DND-41 (cell line): ENCODE measurements around the gene DOK4.
A peak's percentile ranks its signal among the peaks of the same experiment; 100 is the strongest.
"Not testable (repeated sequence)": the region's sequence is repeated elsewhere in the genome, so short reads cannot be mapped to it uniquely, and the experiment has no call there.

Experiments used
- ATAC-seq: fragments of 200-7000 bp; cut with Tn5 transposase; 3 replicates; pipeline ENCODE4 v1.9.1; 2021; ENCODE audit warnings: low read depth; ENCODE audit not compliant: insufficient read depth
- DNase-seq: peaks from one replicate; pipeline ENCODE4 v3.0.0-alpha.2; 2020
- H2AFZ ChIP-seq: 2 replicates; pipeline ENCODE4 v1.6.0; 2012; ENCODE audit warnings: low read depth, low read length
- H3K27ac ChIP-seq: 2 replicates; pipeline ENCODE4 v1.5.1; 2012; ENCODE audit warnings: low read length, inconsistent platforms
- H3K27me3 ChIP-seq: fragments of 200-600 bp; sonication (generic); 2 replicates; pipeline ENCODE4 v1.6.0; 2012; ENCODE audit warnings: low read length, mild to moderate bottlenecking, inconsistent platforms; ENCODE audit not compliant: insufficient read depth, poor library complexity
- H3K36me3 ChIP-seq: 2 replicates; pipeline ENCODE4 v1.5.1; 2012; ENCODE audit warnings: low read length, inconsistent platforms; ENCODE audit not compliant: insufficient read depth
- H3K4me1 ChIP-seq: 2 replicates; pipeline ENCODE4 v1.5.1; 2012; ENCODE audit warnings: mild to moderate bottlenecking, low read length; ENCODE audit not compliant: insufficient read depth
- H3K4me2 ChIP-seq: 2 replicates; pipeline ENCODE4 v1.6.0; 2012; ENCODE audit warnings: mild to moderate bottlenecking, moderate library complexity, low read length, inconsistent platforms; ENCODE audit not compliant: insufficient read depth
- H3K4me3 ChIP-seq, 2 experiments: fragments of 200-600 bp in 1 of 2; shearing (Covaris generic) in 1 of 2; 2 replicates each; pipeline ENCODE4 v1.5.1; 2012 to 2016; ENCODE audit warnings: inconsistent platforms in 2 of 2, low read length in 2 of 2, mild to moderate bottlenecking in 2 of 2, low read depth in 1 of 2, moderate library complexity in 1 of 2
- H3K79me2 ChIP-seq: 2 replicates; pipeline ENCODE4 v1.6.0; 2012; ENCODE audit warnings: low read length, inconsistent platforms; ENCODE audit not compliant: insufficient read depth
- H3K9ac ChIP-seq: 2 replicates; pipeline ENCODE4 v1.6.0; 2012; ENCODE audit warnings: low read depth, mild to moderate bottlenecking, inconsistent platforms, low read length, moderate library complexity
- H3K9me3 ChIP-seq: 2 replicates; pipeline ENCODE4 v1.5.1; 2012; ENCODE audit warnings: low read length, moderate library complexity, mild to moderate bottlenecking, inconsistent platforms; ENCODE audit not compliant: insufficient read depth, severe bottlenecking
- H4K20me1 ChIP-seq: 2 replicates; pipeline ENCODE4 v1.6.0; 2012; ENCODE audit warnings: low read length; ENCODE audit not compliant: insufficient read depth
- EZH2 ChIP-seq: IDR thresholded peaks from 3 replicates; pipeline ENCODE4 v1.6.1; 2012; ENCODE audit warnings: borderline replicate concordance, low read depth, mild to moderate bottlenecking, moderate library complexity, low read length, inconsistent platforms; ENCODE audit not compliant: severe bottlenecking
- TF ChIP-seq, protein P1 (sequence below): IDR thresholded peaks from 2 replicates; pipeline ENCODE4 v1.5.1; 2012; ENCODE audit warnings: borderline replicate concordance, low read length, moderate library complexity, mild to moderate bottlenecking; ENCODE audit not compliant: poor library complexity, severe bottlenecking; ENCODE audit errors: extremely low read depth

Gene DOK4

DNA sequence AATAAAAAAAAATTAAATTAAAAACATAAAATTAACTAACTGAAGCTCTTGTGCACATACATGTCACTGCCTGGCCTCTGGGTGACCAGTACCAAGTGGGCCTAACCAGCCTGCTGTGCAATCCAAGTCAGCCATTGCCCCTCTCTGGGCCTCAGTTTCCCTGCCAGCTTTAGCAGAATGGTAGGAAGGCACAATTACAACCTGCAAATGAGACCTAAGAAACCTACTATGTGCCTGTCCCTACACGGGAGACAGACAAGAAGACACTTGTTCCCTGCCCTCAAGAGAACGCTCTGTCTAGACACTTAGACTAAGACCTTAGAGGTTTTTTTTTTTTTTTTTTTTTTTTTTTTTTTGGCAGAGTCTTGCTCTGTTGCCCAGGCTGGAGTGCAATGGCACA lies 40.8 kb downstream of the DOK4 start:
- no peak for DNase-seq
- ATAC-seq, result no peak
- Histone ChIP-seq H2AFZ (no peak overlapping the region), H3K36me3 (peaks cover 15% of the 10 kb centered on the region), H3K4me3 (no peak overlapping the region), H3K27ac (no peak overlapping the region), H3K79me2 (peaks cover 73% of the 10 kb centered on the region), H3K9me3 (peaks cover 10% of the 10 kb centered on the region), H3K4me1 (peaks cover 28% of the 10 kb centered on the region), H4K20me1 (no peaks in the 10 kb centered on the region; the same call in 1 of the 2 replicates), H3K9ac (no peak overlapping the region), H3K4me2 (peak overlapping the region; percentile 91; the same call in 1 of the 2 replicates), H3K27me3 (no peaks in the 10 kb centered on the region)
- no peak for TF ChIP-seq EZH2
- TF ChIP-seq, protein P1, sequence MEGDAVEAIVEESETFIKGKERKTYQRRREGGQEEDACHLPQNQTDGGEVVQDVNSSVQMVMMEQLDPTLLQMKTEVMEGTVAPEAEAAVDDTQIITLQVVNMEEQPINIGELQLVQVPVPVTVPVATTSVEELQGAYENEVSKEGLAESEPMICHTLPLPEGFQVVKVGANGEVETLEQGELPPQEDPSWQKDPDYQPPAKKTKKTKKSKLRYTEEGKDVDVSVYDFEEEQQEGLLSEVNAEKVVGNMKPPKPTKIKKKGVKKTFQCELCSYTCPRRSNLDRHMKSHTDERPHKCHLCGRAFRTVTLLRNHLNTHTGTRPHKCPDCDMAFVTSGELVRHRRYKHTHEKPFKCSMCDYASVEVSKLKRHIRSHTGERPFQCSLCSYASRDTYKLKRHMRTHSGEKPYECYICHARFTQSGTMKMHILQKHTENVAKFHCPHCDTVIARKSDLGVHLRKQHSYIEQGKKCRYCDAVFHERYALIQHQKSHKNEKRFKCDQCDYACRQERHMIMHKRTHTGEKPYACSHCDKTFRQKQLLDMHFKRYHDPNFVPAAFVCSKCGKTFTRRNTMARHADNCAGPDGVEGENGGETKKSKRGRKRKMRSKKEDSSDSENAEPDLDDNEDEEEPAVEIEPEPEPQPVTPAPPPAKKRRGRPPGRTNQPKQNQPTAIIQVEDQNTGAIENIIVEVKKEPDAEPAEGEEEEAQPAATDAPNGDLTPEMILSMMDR, result no peak

DNA sequence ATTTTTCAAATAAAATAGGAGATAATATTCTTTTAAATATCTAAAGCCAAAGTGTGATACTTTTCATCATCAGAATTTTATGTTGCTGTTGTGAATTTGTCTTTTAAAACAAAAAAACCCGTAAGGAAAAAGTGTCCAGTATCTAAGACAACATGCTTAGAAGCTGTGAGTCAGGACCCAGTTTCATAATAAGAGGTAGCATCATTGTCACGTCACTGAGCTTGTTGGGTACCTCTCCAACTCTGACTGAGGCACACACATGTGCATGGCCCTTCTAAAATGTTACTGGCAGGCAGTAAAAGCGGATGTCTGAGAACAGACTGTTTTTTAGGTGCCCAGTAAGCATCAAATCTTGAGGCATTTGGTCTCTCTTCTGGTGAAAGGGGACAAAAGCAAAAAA lies 41.6 kb downstream of the DOK4 start:
- Histone ChIP-seq H3K27me3 (no peaks in the 10 kb centered on the region), H3K4me2 (no peak overlapping the region), H3K79me2 (peaks cover 73% of the 10 kb centered on the region), H3K4me1 (peaks cover 28% of the 10 kb centered on the region), H3K4me3 (no peak overlapping the region), H2AFZ (no peak overlapping the region), H3K9ac (no peak overlapping the region), H3K9me3 (peaks cover 12% of the 10 kb centered on the region), H3K27ac (no peak overlapping the region), H4K20me1 (no peaks in the 10 kb centered on the region; the same call in 1 of the 2 replicates), H3K36me3 (peaks cover 23% of the 10 kb centered on the region)
- TF ChIP-seq, protein P1, result no peak
- TF ChIP-seq EZH2, result no peak
- ATAC-seq (no peak), DNase-seq (no peak)

DNA sequence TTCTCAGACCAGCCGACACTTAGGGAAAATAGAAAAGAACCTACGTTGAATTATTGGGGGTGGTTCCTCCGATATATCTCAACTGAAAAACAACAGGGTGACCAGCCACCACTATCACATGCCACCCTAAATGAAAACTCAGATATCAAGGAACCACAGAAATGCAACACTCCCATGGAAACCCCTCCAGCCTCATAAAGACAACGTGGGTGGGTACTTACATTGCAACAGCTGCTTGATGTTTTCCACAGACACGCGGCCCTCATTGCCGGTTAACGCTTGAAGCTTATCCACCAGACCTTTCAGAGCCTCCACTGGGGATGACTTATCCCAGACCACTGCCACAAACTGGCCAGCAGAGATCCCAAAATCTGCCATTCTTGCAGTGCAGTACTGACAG lies 45.7 kb downstream of the DOK4 start:
- Histone ChIP-seq H3K79me2 (peaks cover 43% of the 10 kb centered on the region), H3K36me3 (peaks cover 63% of the 10 kb centered on the region), H3K9me3 (peaks cover 12% of the 10 kb centered on the region)
- not testable (repeated sequence) for H4K20me1 ChIP-seq, H3K4me1 ChIP-seq, H3K4me3 ChIP-seq, DNase-seq, H3K4me2 ChIP-seq, H3K9ac ChIP-seq, H3K27ac ChIP-seq, H2AFZ ChIP-seq, H3K27me3 ChIP-seq, ATAC-seq

DNA sequence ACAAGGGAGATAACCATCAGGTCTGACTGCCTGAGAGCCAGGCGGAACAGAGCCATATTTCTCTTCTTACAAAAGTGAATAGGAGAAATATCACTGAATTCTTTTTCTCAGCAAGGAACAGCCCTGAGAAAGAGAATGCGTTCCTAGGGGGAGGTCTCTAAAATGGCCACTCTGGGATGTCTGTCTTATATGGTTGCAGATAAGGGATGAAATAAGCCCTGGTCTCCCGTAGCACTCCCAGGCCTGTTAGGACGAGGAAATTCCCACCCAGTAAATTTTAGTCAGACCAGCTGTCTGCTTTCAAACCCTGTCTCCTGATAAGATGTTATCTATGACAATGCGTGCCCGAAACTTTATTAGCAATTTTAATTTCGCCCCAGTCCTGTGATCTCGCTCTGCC lies 46.3 kb downstream of the DOK4 start:
- Histone ChIP-seq H3K79me2 (peaks cover 37% of the 10 kb centered on the region), H3K9me3 (peaks cover 12% of the 10 kb centered on the region), H3K36me3 (peaks cover 68% of the 10 kb centered on the region)
- not testable (repeated sequence) for H3K4me2 ChIP-seq, H4K20me1 ChIP-seq, H2AFZ ChIP-seq, H3K9ac ChIP-seq, ATAC-seq, H3K27me3 ChIP-seq, DNase-seq, H3K4me3 ChIP-seq, H3K4me1 ChIP-seq, H3K27ac ChIP-seq
